ELF-1 (cell line): ENCODE results near the gene CSK.

ENCODE experiments used
- DNase-seq: peaks from one replicate; pipeline ENCODE4 v3.0.0-alpha.2; 2016; ENCODE audit warnings: low read depth, low spot score

Gene CSK

DNA sequence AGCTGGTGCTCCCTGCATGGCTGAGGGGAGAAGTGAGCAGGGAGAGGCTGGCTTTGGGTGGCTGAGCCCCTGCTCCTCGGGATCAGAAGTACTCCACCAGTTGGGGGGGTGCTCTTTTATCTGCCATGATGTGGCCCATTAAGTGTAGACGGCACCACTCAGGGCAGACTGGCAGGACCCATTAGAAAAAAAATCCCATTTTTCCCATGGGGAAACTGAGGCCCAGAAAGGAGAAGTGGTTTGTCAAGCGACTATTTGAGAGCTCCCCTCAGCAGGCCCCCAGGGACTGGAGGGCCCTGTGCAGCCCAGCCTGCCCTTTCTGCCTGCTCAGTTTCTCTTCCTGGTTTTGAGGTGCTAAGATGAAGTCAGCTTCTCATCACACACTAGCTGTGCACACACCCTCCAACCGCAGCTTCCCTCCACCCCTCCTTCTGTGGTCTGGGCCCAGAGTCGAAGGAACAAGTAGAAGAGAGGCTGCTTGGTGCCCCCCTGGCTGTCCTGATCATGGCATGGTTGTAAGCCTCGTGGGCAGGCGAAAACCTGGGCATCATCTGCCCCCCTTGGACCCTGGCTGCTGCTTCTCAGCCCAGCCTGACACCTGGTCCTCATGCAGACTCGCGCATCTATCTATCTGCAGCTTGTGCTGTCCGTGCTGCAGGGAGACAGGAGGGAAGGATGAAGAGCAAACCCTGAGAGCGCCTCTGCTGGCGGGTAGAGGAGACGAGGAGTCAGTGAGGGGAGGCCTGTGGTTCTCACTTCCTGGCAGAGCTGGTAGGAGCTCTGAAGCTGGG lies 5.6 kb downstream of the CSK start:
- DNase-seq = peak; percentile 88

DNA sequence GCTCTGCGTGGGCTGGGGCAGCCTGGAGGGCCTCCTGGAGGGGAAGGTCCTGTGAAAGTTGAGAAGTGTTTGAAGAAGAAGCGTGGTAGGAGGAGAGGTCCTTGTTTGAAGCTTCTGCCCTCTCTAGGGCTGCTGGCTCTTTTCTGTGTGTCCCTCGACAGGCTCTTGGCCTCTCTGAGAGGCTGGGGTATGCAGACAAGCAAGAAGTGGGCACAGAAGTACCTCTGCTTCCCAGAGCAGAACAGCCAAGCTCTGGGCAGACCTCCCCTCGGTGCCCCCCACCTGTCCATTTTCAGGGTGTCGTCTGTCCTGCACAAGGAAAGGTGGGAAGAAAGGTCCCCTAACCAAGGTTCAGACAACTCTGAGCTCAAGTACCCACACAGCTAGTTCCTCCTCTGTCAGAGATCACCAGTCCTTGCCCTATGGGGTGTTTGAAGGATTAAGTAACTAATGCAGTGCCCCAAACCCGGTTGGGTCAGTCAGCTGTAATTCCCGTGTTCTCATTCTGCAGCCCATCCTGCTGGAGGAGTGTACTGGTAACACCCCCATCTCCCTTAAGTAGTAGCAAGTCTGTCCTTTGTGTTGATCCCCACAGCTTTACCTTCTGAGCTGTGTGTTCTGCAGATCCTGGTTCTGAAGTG lies 6.3 kb downstream of the CSK start:
- no peak for DNase-seq

DNA sequence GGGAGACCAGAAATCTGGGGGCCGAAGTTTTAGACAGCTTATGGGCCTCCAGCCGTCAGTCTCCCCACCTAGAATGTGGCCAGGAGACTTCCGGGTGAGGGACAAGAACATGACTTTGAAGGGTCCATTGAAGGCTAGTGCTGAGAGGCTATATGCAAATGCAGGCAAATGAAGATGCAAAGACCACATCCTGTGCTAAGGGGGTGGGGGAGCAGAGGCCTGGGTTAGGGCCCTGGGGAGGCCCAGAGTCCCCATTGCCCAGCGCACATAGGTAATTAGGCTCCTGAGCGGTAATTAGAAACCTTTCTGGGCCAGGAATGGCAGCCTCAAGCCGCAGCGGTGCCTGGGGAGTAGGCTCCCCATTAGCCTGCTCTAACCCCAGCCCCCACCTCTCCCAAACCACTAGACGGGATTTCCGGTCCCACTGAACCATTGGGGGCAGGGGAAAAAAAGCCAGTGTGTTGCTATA lies 6.8 kb downstream of the CSK start:
- DNase-seq = no peak

DNA sequence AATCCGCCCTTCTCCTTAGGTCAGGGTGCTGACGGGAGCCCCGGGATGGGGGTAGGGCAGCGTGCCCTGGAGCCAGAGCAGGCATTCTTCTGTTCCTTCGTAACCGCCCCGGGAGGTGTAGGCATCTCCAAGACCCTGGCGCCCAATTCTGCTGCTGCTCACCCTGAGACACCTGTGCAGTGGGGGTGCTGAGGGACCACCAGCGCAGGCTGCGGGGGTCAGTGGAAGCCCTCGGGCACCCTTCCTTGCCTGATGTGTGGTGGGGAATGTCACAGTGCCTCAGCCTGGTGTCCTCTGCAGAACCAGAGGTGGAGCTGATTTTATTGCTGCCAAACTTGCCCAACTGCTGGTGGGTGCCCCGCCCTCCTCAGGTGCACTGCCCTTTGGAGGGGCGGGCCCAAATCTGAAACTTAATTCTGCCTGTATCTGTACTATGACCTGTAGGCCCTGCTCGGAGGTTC lies 7.3 kb downstream of the CSK start:
- no peak for DNase-seq

DNA sequence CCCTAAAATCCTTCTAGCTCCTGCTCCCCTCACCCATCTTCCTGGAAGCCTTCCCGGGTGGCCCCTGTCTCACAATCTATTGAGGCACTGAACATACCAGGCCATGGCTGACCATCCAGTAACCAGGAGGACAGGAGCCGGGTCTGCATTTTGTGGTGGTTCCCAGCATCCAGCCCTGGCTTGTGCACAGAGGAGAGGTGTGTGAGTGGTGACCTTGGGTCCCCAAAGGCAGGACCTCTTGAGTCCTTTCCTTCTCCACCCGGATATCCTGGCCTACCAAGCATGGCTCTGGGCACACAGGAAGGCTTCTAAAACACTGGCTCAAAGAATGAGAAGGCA lies 7.8 kb downstream of the CSK start:
- no peak for DNase-seq

DNA sequence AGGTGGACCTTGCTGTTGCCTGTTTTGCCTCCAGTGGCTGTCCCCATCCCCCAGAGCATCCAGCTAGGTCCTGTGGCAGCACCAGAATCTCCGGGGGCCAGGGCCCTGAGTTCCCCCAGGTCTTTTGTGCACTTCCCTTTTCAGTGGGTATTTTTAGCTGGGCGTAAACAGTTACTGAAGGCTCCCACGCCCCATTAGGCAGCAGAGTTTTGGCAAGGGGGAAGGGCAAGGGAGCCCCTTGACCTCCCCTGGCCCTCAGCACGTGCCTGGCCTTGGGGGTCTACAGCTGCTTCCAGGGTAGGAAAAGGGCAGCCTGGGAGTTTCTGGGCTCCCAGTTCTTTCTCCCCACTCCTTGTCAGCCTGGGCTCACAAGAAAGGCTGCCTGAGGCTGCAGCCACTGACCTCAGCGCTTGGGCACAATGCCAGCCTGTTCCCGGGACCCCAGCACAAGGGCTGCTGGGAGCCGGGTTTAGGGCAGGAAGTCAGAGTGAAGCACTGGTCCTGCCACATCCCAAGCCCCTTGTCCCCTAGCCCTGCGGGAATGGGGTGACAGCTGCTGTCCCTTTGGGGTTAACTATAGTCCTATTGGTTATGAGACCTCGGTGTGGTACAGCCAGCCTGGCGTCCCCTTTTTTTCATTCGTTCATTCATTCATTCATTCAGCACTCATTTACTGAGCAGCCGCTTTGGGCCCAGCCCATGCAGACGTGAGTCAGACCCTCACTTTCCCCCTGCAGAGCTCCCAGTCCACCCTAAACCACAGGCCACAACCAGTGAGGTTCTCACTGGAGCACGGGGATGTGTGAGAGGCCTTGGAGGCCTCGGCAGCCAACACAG lies 8.4 kb downstream of the CSK start:
- no peak for DNase-seq

DNA sequence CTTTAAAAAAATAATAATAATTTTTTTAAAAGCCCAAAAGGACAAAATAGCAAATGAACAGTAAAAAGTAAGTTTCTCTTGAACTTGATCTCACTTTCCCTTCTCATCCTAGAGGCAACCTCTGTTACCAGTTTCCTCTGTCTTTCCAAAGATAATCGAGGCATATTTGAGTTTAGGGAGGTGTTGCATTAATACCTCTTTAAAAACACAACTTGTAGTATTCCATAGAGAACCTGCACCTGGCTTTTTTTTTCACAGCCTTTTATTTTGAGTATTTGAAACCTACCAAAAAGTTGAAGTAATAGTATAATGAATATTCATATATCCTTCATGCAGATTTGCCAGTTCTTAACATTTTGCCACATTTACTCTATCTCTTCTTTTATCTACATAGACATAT lies 9.1 kb downstream of the CSK start:
- no peak for DNase-seq

DNA sequence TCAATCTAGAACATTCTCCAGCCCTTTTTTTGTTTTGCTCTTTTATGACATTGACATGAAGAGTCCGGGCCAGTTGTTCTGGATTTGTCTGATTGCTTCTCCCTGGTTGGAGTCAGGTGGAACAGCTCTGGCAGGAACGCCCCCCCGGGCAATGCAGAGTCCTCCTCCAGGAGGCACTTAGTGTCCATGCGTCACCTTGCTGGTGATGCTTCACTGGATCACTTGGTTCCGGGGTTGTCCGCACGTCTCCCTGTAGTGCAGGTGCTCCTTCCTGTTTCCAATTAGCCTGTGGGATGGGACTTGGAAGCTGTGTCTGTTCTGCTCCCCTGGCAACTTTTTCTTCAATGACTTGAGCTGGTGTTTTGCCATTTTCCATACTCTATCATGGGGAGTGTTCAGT lies 9.8 kb downstream of the CSK start:
- no peak for DNase-seq

DNA sequence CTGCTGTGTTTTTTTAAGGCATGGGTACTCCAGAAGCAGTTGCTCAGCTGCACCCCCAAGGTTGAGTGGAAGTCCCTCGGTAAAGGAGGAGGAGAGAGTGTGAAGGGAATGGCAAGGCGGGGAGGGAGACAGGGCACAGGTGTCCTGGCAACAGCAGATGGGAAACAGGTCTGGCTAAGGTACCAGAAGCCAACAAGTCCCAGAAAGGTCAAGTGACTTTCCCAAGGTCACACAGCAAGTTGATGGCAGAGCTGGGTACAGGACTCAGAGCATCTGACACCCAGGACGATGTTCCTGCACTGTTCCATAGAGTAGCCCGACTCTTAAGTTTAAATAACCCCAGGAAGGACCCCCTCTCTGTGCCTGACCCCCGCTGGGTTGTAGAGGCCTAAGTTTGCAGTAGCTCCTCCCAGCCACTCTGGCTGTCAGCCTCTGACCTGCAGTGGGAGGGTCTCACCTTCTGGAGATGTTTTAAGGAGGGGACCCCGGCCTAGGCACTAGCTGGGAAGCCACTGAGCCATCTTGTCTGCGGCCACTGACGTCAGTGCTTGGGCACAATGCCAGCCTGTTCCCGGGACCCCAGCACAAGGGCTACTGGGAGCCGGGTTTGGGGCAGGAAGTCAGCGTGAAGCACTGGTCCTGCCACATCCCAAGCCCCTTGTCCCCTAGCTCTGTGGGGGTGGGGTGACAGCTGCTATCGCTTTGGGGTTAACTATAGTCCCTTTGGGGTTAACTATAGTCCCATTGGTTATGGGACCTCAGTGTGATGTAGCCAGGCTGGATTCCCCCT lies 10.5 kb downstream of the CSK start:
- DNase-seq = no peak

DNA sequence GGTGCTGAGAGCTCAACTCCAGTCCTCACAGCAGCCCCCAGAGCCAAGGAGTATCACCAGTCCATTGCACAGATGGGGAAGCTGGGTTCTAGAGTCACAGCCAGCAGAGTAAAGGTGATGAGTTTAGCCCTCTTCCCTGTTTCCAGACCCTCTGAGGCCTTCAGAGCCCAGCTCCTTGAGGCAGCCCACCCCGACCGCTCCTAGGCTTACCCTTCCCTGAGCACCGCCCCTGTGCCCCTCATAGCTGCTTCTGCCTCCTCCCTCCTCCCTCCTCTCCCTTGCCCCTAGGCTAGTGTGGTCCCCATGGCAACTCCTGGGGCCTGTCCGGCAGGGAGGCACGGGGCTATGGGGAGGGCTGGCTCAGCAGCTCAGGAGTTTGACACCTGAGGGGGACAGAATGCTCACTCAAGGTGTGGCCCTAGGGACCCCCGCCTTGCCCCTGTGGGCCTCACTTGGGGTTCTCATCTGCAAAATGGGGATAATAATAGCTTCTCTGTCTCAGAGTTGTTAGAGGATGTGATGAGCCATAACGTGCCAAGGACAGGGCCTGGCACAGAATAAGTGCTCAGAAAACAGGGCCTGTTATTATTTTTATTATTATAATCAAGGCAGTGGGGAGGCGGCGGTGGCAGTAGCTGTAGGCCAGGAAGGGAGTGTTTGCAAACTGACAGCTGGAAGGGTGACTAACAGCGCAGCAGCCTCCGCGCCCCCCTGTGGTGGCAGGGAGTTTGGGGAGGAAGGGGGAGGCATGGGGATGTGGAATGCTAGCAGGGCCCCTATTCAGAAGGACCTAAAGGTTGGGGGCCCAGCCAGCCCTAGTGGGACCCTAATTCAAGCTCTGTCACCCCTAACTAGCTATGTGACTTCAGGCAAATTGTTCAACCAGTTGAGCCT lies 11.5 kb downstream of the CSK start:
- DNase-seq = peak; percentile 67

DNA sequence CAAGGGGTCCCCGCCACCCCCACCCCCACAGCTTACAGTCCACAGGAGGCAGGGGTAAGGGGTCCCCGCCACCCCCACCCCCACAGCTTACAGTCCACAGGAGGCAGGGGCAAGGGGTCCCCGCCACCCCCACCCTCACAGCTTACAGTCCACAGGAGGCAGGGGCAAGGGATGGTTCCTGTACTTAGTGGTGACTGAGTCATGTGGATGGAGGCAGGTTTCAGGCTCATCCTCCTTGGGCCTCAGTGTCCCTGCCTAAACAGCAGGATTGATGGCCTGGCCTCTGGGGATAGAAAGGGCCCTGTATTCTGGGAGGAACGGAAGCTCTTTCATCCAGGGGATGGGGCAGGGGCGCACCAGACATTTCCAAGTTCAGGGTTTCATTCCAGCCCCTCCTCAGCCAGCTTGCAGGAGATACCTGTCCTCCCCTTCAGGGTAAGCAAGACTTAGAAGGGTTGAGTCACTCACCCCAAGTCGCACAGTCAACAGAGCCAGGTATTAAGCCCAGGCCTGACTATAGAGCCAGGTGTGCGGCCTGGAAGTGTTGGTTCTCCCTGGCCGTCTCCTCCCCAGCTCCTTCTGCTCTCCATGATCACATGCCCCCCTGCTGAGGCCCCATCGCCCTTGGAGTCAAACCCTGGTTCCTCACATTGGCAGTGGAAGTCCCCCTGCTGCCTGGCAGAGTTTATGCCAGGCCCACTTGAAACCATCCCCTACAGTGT lies 12.5 kb downstream of the CSK start:
- no peak for DNase-seq

DNA sequence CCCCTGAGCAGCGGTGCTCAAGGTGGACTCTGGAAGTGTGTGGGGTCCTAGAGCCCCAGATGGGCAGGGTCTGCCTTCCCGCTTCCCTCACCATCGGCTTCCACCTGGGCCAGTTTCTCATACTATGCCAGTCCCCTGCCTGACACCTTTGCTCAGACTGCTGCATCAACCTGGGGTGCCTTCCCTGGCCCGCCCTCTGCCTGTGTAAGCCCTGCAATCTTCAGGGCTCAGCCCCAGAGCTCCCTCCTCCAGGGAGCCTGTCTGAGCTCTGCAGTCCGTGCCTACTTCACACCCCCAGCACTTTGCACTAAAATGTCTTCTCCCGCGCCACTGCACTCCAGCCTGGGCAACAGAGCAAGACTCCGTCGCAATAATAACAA lies 13.1 kb downstream of the CSK start:
- DNase-seq = no peak

DNA sequence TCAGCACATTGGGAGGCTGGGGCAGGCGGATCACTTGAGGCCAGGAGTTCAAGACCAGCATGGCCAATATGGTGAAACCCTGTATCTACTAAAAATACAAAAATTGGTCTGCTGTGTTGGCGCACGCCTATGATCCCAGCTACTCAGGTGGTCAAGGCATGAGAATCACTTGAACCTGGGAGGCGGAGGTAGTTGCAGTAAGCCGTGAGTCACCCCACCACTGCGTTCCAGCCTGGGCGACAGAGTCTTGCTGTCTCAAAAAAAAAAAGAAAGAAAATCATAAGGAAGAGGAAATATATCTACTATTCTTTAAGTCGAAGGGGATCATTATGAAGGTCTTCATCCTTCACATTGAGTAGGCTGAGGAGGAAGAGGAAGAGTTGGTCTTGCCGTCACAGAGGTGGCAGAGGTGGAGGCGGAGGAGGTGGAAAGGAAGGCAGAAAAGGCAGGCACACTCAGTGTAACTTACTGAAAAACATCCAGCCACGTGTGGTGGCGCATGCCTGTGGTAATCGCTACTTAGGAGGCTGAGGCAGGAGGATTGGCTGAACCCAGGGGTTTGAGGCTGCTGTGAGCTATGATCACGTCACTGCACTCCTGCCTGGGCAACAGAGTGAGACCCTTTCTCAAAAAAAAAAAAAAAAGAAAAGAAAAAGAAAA lies 14.2 kb downstream of the CSK start:
- no peak for DNase-seq

DNA sequence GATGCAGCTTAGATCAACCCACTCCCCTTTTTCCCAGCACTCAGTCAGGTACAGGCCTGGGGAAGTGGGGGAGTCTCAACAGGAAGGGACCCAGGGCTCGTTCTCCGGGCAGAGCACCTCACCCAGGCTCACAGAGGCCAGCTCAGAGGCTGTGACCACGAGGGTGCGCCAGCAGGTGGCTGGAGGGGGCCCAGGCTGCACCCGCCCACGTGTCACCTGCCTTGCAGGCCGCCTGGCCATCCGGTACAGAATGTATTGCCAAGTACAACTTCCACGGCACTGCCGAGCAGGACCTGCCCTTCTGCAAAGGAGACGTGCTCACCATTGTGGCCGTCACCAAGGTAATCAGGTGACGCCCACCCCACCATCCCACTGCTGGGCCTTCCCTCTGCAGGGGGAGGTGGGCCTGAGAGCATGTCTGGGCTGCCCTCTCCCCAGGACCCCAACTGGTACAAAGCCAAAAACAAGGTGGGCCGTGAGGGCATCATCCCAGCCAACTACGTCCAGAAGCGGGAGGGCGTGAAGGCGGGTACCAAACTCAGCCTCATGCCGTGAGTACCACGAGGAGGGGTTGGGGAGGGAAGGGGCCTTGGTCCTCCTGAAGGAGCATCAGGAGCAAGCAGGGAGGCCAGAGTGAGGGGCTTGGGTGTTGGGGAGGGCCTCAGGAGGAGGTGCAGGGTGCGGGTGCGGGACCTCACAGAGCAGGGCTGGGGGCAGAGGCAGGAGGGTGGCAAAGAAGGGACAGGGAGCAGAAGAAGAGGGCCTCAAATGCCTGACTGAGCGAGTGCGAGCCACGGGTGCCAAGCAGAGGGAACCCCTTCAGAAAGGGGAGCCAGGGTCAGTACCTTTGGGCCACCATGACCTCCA lies 16.7 kb downstream of the CSK start:
- no peak for DNase-seq

DNA sequence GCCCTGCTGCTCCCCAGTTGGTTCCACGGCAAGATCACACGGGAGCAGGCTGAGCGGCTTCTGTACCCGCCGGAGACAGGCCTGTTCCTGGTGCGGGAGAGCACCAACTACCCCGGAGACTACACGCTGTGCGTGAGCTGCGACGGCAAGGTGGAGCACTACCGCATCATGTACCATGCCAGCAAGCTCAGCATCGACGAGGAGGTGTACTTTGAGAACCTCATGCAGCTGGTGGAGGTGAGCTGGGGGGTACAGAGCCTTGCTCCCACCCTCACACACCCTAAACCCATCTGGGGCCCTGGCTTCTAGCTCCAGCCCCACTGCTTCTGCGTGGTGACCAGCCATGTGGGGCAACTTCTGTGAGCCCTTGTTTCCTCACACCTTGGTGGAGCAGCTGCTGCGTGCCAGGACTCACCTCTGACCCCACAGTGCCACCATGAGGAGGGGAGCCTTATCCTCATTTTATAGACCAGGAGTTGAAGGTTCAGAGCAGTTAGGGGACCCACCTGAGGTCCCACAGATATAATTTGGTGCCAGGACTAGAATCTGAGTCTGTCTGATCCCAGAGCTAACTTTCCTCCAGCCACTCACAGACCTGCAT lies 17.5 kb downstream of the CSK start:
- no peak for DNase-seq

DNA sequence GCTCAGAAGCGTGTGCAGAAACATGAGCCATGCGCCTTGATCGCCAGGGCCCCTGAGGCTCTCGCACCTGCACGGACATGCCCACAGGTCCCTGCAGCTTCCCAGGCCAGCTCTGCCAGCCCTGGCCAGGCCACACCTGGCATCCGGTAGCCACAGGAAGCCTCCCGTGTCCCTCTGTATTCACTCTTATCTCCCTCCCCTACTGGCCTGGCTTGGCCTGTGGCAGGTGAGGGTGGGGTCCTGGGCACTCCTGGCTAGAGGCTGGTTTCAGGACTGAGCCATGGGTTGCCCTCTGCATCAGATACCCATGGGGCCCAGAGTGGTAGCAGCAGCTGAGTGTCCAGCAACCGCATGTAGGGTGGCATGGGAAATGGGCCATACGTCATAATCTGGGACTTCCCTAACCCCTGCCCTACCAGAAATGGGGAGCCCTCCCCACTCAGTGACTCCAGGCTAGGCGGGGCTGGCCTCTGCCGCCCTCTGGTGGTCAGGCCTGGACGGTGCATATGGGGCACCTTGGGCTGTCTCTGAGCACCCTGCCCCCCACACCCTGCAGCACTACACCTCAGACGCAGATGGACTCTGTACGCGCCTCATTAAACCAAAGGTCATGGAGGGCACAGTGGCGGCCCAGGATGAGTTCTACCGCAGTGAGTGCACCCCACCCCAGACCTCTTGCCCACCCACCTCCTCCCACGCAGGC lies 18.1 kb downstream of the CSK start:
- DNase-seq = peak; percentile 78

DNA sequence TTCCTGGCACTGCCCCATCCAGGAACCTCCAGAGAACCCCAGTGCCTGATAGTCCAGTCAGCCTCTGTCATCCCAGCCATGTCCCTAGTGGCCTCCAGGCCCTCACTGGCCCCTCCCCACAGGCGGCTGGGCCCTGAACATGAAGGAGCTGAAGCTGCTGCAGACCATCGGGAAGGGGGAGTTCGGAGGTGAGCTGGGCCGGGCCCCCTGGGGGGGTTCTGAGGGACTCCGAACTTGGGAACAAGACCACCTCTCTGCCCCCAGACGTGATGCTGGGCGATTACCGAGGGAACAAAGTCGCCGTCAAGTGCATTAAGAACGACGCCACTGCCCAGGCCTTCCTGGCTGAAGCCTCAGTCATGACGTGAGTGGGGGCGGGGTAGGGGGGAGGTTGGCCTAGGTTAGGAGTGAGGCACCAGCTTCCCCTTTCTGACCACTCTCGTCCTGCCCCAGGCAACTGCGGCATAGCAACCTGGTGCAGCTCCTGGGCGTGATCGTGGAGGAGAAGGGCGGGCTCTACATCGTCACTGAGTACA lies 18.7 kb downstream of the CSK start:
- no peak for DNase-seq
